Activated CD8-positive, alpha-beta memory T cell treated with anti-CD3 and anti-CD28 coated beads for 4 hours (primary cell): Measurements from ENCODE around the gene PPM1B.
A peak's percentile ranks its signal among the peaks of the same experiment; 100 is the strongest.
"Not testable (repeated sequence)": the region's sequence is repeated elsewhere in the genome, so short reads cannot be mapped to it uniquely, and the experiment has no call there.

Source experiments
- DNase-seq, 2 donors: peaks; one replicate each; pipeline ENCODE4 v3.0.0-alpha.2; 2020; ENCODE audit warnings: low read depth in 2 of 2

PPM1B gene

DNA sequence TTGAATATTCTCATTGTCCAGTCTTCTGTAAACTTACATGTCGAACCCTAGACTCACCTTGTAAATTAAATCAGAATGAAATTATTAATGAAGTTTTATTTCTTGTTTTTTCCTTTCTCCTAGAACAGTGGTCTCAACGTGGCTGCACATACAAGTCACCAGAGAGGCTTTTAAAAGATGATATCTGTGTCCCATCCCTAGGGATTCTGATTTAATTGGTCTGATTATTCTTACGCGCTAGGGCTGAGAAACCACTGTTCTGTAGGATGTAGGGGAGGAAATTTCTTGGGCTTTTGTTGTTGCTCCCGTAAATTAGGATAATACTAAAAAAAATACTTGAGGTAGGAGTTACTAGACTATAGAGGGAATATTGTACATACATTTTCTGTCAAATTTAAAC lies 32.1 kb downstream of the PPM1B start:
- DNase-seq: no peak

DNA sequence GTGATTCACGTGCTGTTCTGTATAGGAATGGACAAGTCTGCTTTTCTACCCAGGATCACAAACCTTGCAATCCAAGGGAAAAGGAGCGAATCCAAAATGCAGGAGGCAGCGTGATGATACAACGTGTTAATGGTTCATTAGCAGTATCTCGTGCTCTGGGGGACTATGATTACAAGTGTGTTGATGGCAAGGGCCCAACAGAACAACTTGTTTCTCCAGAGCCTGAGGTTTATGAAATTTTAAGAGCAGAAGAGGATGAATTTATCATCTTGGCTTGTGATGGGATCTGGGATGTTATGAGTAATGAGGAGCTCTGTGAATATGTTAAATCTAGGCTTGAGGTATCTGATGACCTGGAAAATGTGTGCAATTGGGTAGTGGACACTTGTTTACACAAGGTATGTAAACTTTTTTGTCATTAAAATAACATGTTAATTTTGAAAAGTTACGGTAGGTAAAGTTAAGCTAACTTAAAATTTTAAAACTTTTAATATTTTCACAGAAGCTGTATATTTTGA lies 33.0 kb downstream of the PPM1B start:
- no peak for DNase-seq

DNA sequence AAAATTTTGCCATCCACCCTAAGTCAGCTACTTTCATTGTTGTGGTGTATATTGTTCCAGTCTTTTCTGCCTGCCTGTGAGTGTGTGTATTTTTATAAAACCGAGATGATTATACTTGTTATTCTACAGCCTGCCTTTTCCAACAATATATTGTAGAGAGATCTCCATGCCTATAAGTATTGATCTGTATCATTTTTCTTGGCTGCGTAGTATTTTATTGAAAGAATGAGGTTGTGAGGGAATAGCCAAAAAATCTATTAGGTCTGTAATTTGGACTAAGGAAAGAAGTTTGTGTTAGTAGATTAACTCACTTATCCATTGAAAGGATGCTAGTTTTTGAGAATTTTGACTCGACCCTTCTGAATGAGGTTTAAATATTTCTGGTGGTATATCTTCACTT lies 34.9 kb downstream of the PPM1B start:
- DNase-seq: no peak

DNA sequence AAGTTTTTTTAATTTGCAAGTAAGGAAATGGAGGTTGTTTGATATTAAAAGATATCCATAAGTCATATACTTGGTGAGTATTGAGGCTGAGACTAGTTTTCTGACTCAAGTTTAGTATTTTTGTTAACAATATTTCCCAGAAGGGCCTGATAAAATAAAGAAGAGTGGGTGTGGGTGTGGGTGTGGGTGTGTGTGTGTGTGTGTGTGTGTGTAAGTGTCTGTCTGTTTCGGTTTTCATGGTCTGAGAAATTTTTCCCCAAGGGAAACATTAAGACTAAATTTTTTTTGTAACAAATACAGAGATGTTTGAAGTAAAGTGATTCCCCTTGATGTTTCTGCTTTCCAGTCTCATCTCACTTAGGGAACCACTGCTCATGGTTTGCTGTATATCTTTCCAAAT lies 36.5 kb downstream of the PPM1B start:
- no peak for DNase-seq

DNA sequence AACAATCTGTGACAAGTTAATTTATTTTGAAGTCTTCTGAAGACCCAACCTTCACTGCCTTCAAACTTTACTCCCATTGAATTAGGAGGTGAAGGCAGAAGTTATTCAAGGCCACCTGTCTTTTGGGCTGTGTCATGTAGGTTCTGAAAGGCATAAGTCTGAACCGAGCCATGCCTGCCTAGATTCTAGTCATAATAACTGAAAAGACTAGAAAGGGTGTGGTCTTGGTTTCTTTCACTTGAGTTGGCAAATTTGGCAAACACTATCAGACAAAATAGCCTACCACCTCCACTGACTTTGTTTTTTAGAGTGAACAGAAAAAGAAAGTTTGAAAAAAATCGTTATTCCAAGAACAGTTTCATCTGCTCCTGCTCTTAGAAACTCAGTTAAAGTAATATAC lies 38.4 kb downstream of the PPM1B start:
- no peak for DNase-seq

DNA sequence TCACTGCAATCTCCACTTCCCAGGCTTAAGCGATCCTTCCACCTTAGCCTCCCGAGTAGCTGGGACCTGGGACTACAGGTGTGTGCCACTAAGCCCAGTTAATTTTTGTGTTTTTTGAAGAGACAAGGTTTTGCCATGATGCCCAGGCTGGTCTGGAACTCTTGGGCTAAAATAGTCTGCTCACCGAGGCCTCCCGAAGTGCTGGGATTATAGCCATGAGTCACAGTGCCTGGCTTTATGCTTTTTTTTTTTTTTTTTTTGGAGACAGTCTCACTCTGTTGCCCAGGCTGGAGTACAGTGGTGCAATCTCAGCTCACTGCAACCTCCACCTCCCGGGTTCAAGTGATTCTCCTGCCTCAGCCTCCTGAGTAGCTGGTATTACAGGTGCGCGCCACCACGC lies 39.0 kb downstream of the PPM1B start:
- DNase-seq: not testable (repeated sequence)

DNA sequence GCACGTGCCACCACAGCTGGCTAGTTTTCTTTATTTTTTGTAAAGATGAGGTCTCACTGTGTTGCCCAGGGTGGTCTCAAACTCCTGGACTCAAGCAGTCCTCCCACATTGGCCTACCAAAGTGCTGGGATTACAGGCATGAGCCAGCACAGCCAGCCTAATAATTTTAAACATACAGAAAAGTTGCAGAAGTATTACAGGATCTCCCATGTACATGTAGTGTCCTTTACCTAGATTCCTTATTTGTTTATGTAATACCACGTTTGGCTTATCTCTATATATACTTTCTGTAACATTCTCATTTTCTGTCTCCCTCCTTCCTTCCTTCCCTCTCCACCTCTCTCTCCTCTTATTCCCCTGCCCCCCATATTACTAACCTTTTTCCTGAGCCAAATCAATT lies 41.7 kb downstream of the PPM1B start:
- DNase-seq: no peak

DNA sequence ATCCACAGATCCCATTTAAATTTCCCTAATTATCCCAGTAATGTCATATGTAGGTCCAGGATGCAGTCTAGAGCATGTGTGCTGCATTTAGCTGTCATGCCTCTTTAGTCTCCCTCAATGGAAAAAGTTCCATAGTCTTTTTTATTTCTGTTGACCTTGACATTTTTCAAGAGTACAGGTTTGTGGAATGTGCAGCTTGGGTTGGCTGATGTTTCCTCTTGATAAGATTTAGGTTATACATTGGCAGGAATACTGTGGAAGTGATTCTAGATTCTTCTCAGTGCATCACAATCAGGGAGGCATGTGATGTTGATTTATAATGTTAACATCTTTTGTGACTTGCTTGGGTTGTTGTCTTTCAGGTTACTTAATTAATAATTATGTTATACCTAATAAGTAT lies 42.5 kb downstream of the PPM1B start:
- no peak for DNase-seq

DNA sequence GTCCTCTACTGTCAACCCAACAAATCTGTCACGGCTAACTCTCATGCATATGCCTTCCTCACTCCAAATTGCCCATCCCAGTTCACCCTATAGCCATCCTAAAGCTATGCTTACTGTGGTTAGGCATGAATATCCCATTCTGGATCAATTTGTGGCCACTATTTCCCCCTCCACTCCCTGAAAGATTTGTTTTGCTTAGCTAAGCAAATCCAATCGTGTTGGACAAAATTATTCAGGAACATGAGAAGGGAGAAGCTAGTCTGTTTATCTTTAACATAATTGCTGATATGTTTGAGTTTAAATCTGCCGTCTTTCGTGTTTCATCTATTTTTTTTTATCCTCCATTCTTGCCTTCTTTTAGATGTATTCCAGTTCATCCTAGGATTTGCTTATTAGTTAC lies 43.6 kb downstream of the PPM1B start:
- no peak for DNase-seq

DNA sequence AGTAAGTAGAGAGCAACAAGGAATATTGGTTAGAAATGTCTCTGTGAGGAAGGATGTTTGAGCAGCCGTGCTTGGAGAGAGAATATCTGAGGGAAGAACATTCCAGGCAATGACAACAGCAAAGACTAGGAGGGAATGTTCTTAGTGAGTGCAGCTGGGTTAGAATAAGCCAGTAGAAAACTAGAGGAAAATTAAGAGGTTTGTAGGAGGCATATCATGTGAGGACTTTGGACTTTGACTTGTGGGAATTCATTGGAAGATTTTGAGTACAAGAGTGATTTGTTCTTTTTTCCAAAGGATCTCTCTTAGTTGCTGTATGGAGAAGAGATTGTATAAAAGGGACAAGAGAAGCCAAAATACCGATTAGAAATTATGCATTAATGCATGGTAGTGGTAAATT lies 47.2 kb downstream of the PPM1B start:
- DNase-seq: no peak

DNA sequence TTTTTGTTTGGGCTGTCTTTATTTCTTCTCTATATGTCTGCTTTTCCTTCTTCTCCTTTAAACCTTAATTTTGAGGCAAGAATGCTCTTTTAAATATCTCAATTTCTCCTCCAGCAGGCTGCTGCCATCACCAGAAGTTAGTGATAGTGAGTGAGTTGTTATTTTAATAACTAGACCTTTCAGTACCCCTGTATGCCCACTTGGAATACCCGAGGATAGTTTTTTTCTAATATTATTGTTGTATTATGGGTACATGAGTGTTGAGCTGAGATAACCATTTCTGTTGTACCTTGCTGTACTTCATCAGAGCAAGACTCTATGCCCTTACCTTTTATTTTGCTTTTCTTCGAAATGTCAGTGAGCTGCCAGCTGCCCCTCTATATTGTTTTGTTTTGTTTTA lies 50.1 kb downstream of the PPM1B start:
- DNase-seq: no peak

DNA sequence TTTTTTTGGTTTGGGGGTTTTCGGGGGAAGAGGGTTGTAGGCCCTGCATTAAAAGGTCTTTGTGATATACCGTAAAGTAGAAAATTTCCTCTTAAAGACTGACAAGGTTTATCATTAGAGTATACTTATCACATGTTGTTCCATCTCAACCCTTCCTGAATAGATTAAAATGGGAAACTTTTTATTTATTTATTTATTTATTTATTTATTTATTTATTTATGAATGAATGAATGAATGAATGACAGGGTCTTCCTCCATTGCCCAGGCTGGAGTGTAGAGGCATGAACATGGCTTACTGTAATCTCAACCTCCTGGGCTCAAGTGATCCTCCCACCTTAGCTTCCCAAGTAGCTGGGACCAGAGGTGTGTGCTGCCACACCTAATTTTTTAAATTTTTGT lies 58.1 kb downstream of the PPM1B start:
- no peak for DNase-seq

DNA sequence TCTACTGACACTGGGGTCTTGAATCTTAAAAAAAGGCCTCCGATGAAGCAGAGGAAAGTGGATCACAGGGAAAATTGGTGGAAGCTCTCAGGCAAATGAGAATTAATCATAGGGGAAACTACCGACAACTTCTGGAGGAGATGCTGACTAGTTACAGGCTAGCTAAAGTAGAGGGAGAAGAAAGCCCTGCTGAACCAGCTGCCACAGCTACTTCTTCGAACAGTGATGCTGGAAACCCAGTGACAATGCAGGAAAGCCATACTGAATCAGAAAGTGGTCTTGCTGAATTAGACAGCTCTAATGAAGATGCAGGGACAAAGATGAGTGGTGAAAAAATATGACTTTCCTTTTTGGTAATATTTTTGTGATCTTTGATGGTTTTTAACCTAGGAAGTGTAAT lies 61.7 kb downstream of the PPM1B start:
- DNase-seq: no peak

DNA sequence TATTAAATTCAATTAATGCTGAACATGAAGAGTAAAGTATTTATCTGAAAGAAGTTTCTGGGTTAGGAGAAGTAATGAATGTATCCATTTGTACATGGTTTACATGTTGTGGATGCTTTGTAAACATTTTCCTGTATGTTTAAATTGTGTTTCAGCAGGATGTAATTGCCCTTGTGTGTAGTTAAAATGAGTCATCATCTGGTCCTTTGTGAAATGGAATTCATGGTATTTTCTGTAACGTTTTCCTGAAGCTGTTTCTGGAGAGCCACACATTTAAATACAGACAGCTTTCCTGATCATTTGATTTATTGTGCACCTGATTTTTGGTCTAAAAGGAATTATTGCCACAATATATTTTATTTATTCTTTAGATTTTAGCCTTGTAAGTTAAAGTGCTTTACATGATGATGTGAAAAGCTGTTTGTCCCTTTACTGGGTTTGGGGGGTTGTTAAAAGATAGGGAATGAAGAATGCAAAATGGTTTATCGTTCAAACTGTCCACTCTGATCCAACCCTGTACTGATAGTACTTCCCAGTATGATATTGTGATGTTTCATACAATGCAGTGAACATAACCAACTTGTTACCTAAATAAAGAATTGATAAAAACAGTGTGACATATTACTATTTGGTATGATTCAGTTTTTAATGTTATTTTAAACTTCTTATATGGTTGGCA lies 64.9 kb downstream of the PPM1B start:
- DNase-seq: no peak

DNA sequence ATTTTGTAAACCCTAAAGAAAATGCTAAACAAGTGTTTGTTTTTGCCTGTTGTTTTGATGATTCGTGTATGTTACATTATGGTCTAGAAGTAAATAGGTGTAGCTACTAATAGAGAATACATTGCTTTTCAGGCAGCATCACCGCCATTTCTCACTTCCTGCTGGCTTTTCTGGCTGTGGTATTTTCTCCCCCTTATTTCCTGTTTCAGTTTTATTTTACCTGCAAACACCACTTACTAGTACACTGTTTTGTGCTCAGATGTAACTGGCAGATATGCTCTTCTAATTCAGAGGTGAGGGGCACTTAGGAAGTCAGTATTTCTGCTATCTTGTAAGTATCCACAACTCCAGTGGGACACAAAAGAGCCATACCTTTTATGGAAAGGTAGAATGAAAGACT lies 68.5 kb downstream of the PPM1B start:
- DNase-seq: no peak

DNA sequence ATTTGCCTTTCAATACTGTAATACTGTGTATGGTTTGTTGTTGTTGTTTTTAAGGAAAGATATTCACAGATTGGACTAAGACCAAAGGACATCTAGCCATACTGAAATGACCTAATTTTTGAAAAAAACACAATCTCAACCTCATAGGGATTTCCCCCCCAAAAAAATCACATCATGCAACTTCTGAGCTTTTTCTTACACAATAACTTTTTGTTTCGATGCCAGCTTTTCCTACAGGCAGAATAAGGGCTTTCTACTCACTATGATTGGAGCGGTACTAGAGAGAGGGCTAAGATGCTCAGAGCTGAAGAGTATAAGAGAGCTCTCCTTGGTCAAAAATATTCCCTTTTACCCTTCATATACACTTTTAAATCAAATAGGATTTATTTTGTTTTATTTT lies 74.2 kb downstream of the PPM1B start:
- DNase-seq: no peak

DNA sequence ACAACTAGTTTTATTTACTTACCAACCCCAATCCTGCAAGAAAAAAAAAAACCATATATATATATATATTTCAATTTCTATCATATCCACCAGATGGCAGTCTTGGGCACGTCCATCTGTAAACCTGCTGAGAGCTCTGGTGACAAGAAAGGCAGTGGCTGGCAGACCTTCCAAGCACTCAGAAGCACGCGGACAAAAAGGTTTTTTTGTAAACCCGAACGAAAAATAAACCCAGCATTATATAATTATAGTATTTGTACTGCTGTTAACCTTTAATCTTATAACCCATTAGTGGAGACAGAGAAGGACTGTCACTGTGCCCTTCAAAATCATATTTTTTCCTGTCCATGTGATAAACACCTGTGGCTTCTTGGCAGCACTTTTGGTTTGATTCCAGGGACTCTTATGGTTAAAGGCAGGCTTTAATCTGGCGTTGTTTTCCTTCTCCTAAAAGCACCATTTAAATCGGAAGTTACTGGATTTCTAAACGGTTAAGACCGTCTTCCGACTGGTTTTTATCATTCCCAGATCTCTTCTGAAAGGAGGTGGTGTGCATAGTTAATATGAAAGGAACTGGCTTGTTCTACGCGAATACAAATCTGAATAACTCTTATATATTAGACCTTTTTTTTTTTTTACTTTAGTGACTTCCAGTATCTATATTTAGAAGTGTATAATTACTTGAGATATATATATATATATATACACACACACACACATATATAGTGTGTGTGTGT lies 75.6 kb downstream of the PPM1B start:
- peak; percentile 12 to 15 for DNase-seq

DNA sequence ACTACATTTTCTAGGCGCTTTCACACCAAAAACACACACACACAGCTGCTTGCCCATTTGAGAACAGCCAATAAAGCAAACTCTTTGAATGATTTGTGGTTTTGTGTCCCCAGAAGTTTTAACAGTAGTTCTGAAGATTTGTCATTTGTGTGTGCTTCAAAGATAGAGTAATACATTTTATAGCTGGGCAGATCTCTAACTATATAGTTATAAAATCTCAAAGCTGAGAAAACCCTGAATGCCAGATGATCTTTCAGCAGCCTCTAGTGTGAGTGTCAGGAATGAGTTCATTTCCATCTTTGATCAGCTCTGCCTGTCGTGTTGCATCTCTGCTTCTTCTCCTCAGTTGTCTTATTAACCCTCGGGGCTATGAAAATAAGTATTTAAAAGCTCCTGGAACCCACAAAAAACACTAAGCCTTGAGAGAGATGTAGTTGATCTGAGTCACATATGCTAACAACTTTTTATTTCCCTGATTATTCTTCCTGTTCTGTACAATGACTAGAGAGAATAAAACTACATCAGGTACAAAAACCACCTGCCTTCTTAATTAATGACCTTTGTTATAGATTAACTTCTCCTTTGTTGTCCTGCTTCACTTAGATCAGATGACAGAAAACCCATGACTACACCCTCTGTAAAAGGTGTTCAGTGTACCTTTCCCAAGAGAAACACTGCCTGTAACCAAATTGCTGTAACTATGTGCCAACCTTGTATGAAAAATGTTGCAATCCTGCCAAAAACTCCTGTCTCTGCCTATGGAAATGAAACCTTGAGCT lies 76.6 kb downstream of the PPM1B start:
- DNase-seq: no peak

DNA sequence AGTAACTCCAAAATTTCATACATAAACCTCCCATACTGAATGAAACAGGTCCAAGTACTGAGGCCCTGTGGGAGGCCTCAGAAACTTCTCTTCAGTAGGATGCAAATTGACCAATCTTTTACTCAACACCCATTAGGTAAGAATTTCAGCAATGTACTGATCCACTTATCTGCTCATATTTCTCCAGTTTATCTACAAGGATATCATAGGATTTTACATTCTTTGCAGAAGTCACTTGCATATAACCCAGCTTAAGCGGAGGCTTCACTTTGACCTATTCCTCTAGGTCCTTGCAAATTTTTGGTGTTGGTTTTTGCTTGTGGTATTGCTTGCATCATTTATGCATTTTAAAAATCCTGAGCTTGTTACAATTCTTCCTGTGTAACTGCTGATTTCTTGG lies 77.8 kb downstream of the PPM1B start:
- no peak for DNase-seq

DNA sequence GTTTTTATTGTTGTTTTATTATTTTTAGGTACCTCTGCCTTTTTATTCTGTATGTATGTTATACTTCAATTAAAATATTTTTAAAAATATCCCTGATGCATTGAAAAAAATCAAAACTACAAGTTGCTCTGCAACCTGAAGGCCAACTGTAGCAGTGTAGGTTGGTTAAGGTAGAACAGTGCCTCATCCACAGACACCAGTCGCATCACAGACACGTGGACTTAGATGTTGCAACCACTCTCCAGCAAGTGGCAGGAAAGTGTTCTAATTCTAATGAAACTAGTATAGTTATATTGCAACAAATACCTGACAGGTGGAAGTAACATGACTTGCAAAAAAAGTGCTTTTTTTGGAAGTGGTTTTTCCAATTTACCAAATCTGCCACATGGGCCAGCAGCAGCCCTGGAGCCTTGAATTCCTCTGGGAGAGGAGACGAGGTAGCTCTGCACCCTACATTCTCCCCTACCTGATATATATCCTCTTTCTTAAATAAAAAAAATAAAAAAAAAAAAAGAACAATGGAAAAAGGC lies 78.2 kb downstream of the PPM1B start:
- DNase-seq: no peak

DNA sequence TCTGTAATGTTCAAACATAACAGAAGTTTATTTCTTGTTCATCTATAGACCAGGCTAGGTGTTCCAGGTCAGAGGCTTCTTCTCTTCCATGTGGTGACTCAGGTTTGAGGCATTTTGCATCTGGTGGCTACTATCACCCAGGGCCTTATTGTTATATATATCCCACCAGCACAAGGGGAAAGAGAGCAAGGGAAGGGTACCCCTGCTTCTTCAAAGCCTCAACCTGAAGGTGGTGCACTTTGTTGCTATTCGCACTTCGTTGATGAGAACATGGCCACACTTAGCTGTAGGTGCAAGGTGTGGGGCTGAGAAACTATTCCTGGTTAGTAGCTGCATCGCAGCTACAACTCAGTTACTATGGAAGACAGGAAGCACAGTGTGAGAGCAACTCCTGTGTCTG lies 79.2 kb downstream of the PPM1B start:
- no peak for DNase-seq

DNA sequence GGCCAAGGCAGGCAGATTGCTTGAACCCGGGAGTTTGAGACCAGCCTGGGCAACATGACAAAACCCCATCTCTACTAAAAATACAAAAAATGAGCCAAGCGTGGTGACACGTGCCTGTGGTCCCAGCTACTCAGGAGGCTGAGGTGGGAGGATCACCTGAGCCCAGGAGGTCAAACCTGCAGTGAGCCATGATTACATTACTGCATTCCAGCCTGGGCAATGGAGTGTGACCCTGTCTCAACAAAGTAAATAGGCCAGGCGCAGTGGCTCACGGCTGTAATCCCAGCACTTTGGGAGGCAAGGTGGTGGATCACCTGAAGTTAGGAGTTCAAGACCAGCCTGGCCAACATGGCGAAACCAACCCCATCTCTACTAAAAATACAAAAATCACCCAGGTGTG lies 80.6 kb downstream of the PPM1B start:
- not testable (repeated sequence) for DNase-seq

DNA sequence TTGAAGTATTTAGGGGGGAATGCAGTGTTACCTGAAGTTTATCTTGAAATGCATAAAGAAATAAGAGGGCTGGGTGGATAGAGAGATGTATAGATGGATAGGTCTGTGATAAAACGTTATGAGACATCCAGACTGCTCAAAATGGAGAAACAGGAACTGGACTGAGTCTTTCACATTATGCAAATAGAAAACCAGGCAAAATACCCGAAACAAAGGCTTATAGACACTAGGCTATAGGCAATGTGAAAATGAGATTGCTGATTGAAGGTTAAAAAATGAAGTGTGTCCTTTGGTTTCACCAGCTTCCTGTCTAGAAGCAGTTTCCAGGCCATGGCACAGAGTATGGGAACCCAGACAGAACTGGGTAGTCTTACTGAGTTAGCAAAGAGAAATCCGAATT lies 81.7 kb downstream of the PPM1B start:
- DNase-seq: no peak
